HEK293 (cell line): ENCODE data around the gene CCDC122.

Source experiments
- CTCF ChIA-PET: fragments of 350-600 bp; formaldehyde crosslinking; extraction: SDS; loops from one replicate; lab custom pipeline; 2021; ENCODE audit warnings: antibody characterized with exemption; lab: Yijun Ruan, JAX
- POLR2A ChIA-PET: fragments of 300-600 bp; formaldehyde crosslinking; extraction: SDS; loops from one replicate; lab custom pipeline; 2020; ENCODE audit warnings: antibody characterized with exemption, inconsistent platforms; lab: Yijun Ruan, JAX
- H3K27ac ChIP-seq: fragments of 200-500 bp; sonication (Bioruptor generic); 2 replicates; pipeline ENCODE4 v1.5.1; 2014; ENCODE audit warnings: low read depth, low read length, control low read depth, inconsistent platforms; ENCODE audit errors: extremely low read depth
- H3K36me3 ChIP-seq, 2 experiments: fragments of 200-500 bp in 1 of 2; sonication (Bioruptor generic) in 1 of 2; 1 replicate in 1 of 2; 2 replicates in 1 of 2; pipeline ENCODE4 v1.5.1; 2014 to 2017; ENCODE audit warnings: inconsistent platforms in 2 of 2, low read length in 2 of 2; ENCODE audit not compliant: control insufficient read depth in 2 of 2, insufficient read depth in 1 of 2
- H3K4me1 ChIP-seq: fragments of 200-500 bp; sonication (Bioruptor generic); 2 replicates; pipeline ENCODE4 v1.5.1; 2014; ENCODE audit warnings: mild to moderate bottlenecking, low read length, inconsistent platforms; ENCODE audit not compliant: control insufficient read depth, insufficient read depth
- H3K4me3 ChIP-seq: 2 replicates; pipeline ENCODE4 v1.5.1; 2011; ENCODE audit warnings: low read depth, mild to moderate bottlenecking, control low read depth, low read length, moderate library complexity
- H3K9me3 ChIP-seq: fragments of 200-500 bp; sonication (Bioruptor generic); 2 replicates; pipeline ENCODE4 v1.5.1; 2014; ENCODE audit warnings: low read depth, low read length, inconsistent platforms; ENCODE audit not compliant: control insufficient read depth, insufficient read depth
- BCL11B ChIP-seq: fragments of 450-650 bp; formaldehyde crosslinking; IDR thresholded peaks from 2 replicates; pipeline ENCODE4 v1.5.1; 2016; ENCODE audit warnings: low read depth, missing biosample characterization, missing genetic modification characterization
- GFI1B ChIP-seq: fragments of 450-650 bp; formaldehyde crosslinking; IDR thresholded peaks from 2 replicates; pipeline ENCODE4 v1.5.1; 2016; ENCODE audit warnings: missing biosample characterization, missing genetic modification characterization
- GLI2 ChIP-seq: fragments of 450-650 bp; formaldehyde crosslinking; IDR thresholded peaks from 2 replicates; pipeline ENCODE4; 2017; ENCODE audit warnings: missing biosample characterization, missing genetic modification characterization, low read depth, borderline replicate concordance
- GLIS1 ChIP-seq: fragments of 450-650 bp; formaldehyde crosslinking; IDR thresholded peaks from 2 replicates; pipeline ENCODE4 v1.5.1; 2016; ENCODE audit warnings: missing biosample characterization, missing genetic modification characterization
- PRDM1 ChIP-seq: fragments of 450-650 bp; formaldehyde crosslinking; IDR thresholded peaks from 2 replicates; pipeline ENCODE4; 2016; ENCODE audit warnings: missing biosample characterization, missing genetic modification characterization
- RBAK ChIP-seq: fragments of 450-650 bp; formaldehyde crosslinking; IDR thresholded peaks from 2 replicates; pipeline ENCODE4 v1.5.1; 2016; ENCODE audit warnings: missing biosample characterization, missing genetic modification characterization
- SCRT2 ChIP-seq: fragments of 450-650 bp; formaldehyde crosslinking; IDR thresholded peaks from 2 replicates; pipeline ENCODE4 v1.5.1; 2016; ENCODE audit warnings: missing biosample characterization, missing genetic modification characterization
- SP2 ChIP-seq: fragments of 450-650 bp; formaldehyde crosslinking; IDR thresholded peaks from 2 replicates; pipeline ENCODE4 v1.5.1; 2016; ENCODE audit warnings: missing biosample characterization, missing genetic modification characterization
- SP7 ChIP-seq: fragments of 450-650 bp; formaldehyde crosslinking; IDR thresholded peaks from 2 replicates; pipeline ENCODE4 v1.5.1; 2016; ENCODE audit warnings: missing biosample characterization, missing genetic modification characterization
- WT1 ChIP-seq: fragments of 450-650 bp; formaldehyde crosslinking; IDR thresholded peaks from 2 replicates; pipeline ENCODE4 v1.5.1; 2016; ENCODE audit warnings: missing biosample characterization, missing genetic modification characterization
- ZEB2 ChIP-seq: fragments of 450-650 bp; formaldehyde crosslinking; IDR thresholded peaks from 2 replicates; pipeline ENCODE4 v1.5.1; 2016; ENCODE audit warnings: missing biosample characterization, missing genetic modification characterization
- ZIC2 ChIP-seq: fragments of 450-650 bp; formaldehyde crosslinking; IDR thresholded peaks from 2 replicates; pipeline ENCODE4 v1.5.1; 2016; ENCODE audit warnings: missing biosample characterization, missing genetic modification characterization
- ZNF16 ChIP-seq: fragments of 450-650 bp; formaldehyde crosslinking; IDR thresholded peaks from 2 replicates; pipeline ENCODE4 v1.5.1; 2016; ENCODE audit warnings: low read depth, missing biosample characterization, missing genetic modification characterization
- ZNF335 ChIP-seq: fragments of 450-650 bp; formaldehyde crosslinking; conservative IDR thresholded peaks from 2 replicates; pipeline ENCODE4 v1.5.1; 2016; ENCODE audit warnings: missing biosample characterization, missing genetic modification characterization
- ZNF473 ChIP-seq: fragments of 450-650 bp; formaldehyde crosslinking; IDR thresholded peaks from 2 replicates; pipeline ENCODE4 v1.5.1; 2017; ENCODE audit warnings: missing biosample characterization, missing genetic modification characterization
- ZNF48 ChIP-seq: fragments of 450-650 bp; formaldehyde crosslinking; IDR thresholded peaks from 2 replicates; pipeline ENCODE4 v1.5.1; 2016; ENCODE audit warnings: missing biosample characterization, missing genetic modification characterization
- ZNF585B ChIP-seq: fragments of 450-650 bp; formaldehyde crosslinking; IDR thresholded peaks from 2 replicates; pipeline ENCODE4 v1.5.1; 2016; ENCODE audit warnings: missing biosample characterization, missing genetic modification characterization
- ZNF629 ChIP-seq: fragments of 450-650 bp; formaldehyde crosslinking; IDR thresholded peaks from 2 replicates; pipeline ENCODE4 v1.5.1; 2017; ENCODE audit warnings: missing biosample characterization, missing genetic modification characterization
- ZNF660 ChIP-seq: fragments of 450-650 bp; IDR thresholded peaks from 2 replicates; pipeline ENCODE4 v1.5.1; 2018; ENCODE audit warnings: missing biosample characterization, mild to moderate bottlenecking, missing genetic modification characterization
- ZNF707 ChIP-seq: fragments of 450-650 bp; formaldehyde crosslinking; IDR thresholded peaks from 2 replicates; pipeline ENCODE4 v1.5.1; 2016; ENCODE audit warnings: missing biosample characterization, missing genetic modification characterization
- ZNF843 ChIP-seq: fragments of 450-650 bp; formaldehyde crosslinking; IDR thresholded peaks from 2 replicates; pipeline ENCODE4 v1.5.1; 2016; ENCODE audit warnings: missing biosample characterization, missing genetic modification characterization
- ZSCAN30 ChIP-seq: fragments of 450-650 bp; IDR thresholded peaks from 2 replicates; pipeline ENCODE4 v1.5.1; 2018; ENCODE audit warnings: missing biosample characterization, mild to moderate bottlenecking, missing genetic modification characterization, moderate library complexity
- ZXDB ChIP-seq: fragments of 450-650 bp; formaldehyde crosslinking; IDR thresholded peaks from 2 replicates; pipeline ENCODE4 v1.5.1; 2016; ENCODE audit warnings: missing biosample characterization, missing genetic modification characterization
- TF ChIP-seq, protein P1 (sequence below): fragments of 450-650 bp; formaldehyde crosslinking; IDR thresholded peaks from 2 replicates; pipeline ENCODE4 v1.5.1; 2016; ENCODE audit warnings: missing biosample characterization, missing genetic modification characterization
- TF ChIP-seq, protein P2 (sequence below): fragments of 450-650 bp; formaldehyde crosslinking; IDR thresholded peaks from 2 replicates; pipeline ENCODE4 v1.5.1; 2017; ENCODE audit warnings: missing biosample characterization, missing genetic modification characterization
- TF ChIP-seq, protein P3 (sequence below): fragments of 450-650 bp; formaldehyde crosslinking; IDR thresholded peaks from 2 replicates; pipeline ENCODE4 v1.5.1; 2016; ENCODE audit warnings: missing biosample characterization, missing genetic modification characterization
- TF ChIP-seq, protein P4 (sequence below): fragments of 450-650 bp; formaldehyde crosslinking; IDR thresholded peaks from 2 replicates; pipeline ENCODE4 v1.5.1; 2016; ENCODE audit warnings: missing biosample characterization, missing genetic modification characterization
- TF ChIP-seq, protein P5 (sequence below): fragments of 450-650 bp; IDR thresholded peaks from 2 replicates; pipeline ENCODE4 v1.5.1; 2018; ENCODE audit warnings: missing biosample characterization, mild to moderate bottlenecking, missing genetic modification characterization

The CCDC122 gene

DNA sequence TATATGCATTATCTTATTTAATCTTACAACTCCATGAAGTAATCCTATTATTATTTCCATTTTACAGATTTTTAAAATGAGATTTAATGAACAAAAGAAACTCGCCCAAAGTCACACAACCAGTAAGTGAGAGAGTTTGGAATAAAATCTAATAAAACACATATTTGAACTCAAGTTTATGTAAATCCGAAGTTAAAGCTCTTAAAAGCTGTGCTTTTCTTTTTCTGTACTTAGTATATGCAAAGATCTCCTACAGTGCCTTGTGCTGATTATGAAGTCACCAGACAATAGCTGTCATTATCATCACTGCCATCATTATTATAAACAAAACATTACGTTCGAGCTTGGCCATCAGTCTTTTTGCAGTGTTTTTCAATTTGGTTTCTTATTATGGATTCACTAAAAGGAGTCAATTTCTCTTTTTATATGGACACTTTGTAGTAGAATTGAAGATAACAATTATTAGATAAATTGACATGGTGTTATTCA lies 63.1 kb downstream of the CCDC122 start:
- ChIA-PET CTCF (interaction anchor here (0.6 to 3.4 kb wide), 6 partner anchors 13 to 1197 kb away, joined by 3 to 13 read pairs (median 3); no protein-coding TSS in a partner anchor), POLR2A (interaction anchor here (2.2 kb wide), 1 partner anchor 63 kb away, joined by 9 read pairs; the partner anchor contains the start of genes CCDC122 and LACC1)
- TF ChIP-seq ZNF629 (peak; percentile 21; the same call in 1 of the 2 replicates), SCRT2 (no peak)
- H3K9me3 ChIP-seq = no peaks in the 10 kb centered on the region
- H3K4me1 ChIP-seq = no peaks in the 10 kb centered on the region
- no peaks in the 10 kb centered on the region for H3K36me3 ChIP-seq
- H3K27ac ChIP-seq = no peak overlapping the region
- H3K4me3 ChIP-seq = no peak overlapping the region

DNA sequence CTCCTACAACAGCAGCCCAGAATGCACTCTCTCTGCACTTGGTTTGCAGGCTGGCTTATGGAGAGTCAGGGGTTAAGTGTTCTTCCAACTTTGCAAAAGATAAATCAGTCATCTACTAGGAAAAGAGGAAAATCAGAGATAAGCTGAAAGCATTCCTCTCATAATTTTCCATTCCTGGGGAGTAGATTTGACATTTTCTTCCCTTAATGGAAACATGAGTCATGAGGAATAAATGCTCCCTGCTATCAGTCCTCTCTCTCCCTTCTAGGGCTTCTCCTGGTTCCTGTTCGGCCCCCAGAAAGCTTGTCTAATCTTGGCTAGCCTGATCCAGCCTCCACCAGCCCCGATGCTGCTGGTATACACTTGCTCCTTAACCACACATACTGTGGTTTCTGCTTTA lies 64.3 kb downstream of the CCDC122 start:
- Histone ChIP-seq H3K36me3 (no peaks in the 10 kb centered on the region), H3K4me3 (no peak overlapping the region), H3K4me1 (no peaks in the 10 kb centered on the region), H3K27ac (no peak overlapping the region), H3K9me3 (no peaks in the 10 kb centered on the region)
- ChIA-PET CTCF (interaction anchor here (0.5 to 3.4 kb wide), 4 partner anchors 11 to 512 kb away, joined by 3 to 13 read pairs (median 4); no protein-coding TSS in a partner anchor), POLR2A (interaction anchor here (2.2 kb wide), 1 partner anchor 64 kb away, joined by 9 read pairs; the partner anchor contains the start of genes CCDC122 and LACC1)
- TF ChIP-seq ZNF843 (tag by site-specific recombination) (peak; percentile 67), ZXDB (tag by site-specific recombination) (peak; percentile 76), ZNF473 (tag by site-specific recombination) (no peak), GLI2 (tag by site-specific recombination) (peak; percentile 34; the same call in 1 of the 2 replicates), ZNF16 (no peak), GFI1B (tag by site-specific recombination) (peak; percentile 73), BCL11B (tag by site-specific recombination) (0 out of 2 replicates have a peak, but pooled peaks have one; percentile 35), PRDM1 (peak; percentile 37; the same call in 1 of the 2 replicates), ZNF585B (no peak), WT1 (tag by site-specific recombination) (no peak), SP2 (tag by site-specific recombination) (no peak), ZIC2 (tag by site-specific recombination) (peak; percentile 33; the same call in 1 of the 2 replicates), ZNF660 (tag by site-specific recombination) (peak; percentile 48; the same call in 1 of the 2 replicates), SP7 (tag by site-specific recombination) (peak; percentile 65; the same call in 1 of the 2 replicates), ZEB2 (tag by site-specific recombination) (peak; percentile 91), ZNF629 (peak; percentile 73), ZNF707 (no peak), ZSCAN30 (peak; percentile 31; the same call in 1 of the 2 replicates), ZNF335 (tag by site-specific recombination) (0 out of 2 replicates have a peak, but pooled peaks have one; percentile 30), ZNF48 (tag by site-specific recombination) (no peak), RBAK (tag by site-specific recombination) (no peak), GLIS1 (tag by site-specific recombination) (peak; percentile 90)
- TF ChIP-seq, protein P1, sequence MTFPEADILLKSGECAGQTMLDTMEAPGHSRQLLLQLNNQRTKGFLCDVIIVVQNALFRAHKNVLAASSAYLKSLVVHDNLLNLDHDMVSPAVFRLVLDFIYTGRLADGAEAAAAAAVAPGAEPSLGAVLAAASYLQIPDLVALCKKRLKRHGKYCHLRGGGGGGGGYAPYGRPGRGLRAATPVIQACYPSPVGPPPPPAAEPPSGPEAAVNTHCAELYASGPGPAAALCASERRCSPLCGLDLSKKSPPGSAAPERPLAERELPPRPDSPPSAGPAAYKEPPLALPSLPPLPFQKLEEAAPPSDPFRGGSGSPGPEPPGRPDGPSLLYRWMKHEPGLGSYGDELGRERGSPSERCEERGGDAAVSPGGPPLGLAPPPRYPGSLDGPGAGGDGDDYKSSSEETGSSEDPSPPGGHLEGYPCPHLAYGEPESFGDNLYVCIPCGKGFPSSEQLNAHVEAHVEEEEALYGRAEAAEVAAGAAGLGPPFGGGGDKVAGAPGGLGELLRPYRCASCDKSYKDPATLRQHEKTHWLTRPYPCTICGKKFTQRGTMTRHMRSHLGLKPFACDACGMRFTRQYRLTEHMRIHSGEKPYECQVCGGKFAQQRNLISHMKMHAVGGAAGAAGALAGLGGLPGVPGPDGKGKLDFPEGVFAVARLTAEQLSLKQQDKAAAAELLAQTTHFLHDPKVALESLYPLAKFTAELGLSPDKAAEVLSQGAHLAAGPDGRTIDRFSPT (tag by site-specific recombination) = peak; percentile 73
- TF ChIP-seq, protein P2, sequence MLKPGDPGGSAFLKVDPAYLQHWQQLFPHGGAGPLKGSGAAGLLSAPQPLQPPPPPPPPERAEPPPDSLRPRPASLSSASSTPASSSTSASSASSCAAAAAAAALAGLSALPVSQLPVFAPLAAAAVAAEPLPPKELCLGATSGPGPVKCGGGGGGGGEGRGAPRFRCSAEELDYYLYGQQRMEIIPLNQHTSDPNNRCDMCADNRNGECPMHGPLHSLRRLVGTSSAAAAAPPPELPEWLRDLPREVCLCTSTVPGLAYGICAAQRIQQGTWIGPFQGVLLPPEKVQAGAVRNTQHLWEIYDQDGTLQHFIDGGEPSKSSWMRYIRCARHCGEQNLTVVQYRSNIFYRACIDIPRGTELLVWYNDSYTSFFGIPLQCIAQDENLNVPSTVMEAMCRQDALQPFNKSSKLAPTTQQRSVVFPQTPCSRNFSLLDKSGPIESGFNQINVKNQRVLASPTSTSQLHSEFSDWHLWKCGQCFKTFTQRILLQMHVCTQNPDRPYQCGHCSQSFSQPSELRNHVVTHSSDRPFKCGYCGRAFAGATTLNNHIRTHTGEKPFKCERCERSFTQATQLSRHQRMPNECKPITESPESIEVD (tag by site-specific recombination) = peak; percentile 95
- TF ChIP-seq, protein P3, sequence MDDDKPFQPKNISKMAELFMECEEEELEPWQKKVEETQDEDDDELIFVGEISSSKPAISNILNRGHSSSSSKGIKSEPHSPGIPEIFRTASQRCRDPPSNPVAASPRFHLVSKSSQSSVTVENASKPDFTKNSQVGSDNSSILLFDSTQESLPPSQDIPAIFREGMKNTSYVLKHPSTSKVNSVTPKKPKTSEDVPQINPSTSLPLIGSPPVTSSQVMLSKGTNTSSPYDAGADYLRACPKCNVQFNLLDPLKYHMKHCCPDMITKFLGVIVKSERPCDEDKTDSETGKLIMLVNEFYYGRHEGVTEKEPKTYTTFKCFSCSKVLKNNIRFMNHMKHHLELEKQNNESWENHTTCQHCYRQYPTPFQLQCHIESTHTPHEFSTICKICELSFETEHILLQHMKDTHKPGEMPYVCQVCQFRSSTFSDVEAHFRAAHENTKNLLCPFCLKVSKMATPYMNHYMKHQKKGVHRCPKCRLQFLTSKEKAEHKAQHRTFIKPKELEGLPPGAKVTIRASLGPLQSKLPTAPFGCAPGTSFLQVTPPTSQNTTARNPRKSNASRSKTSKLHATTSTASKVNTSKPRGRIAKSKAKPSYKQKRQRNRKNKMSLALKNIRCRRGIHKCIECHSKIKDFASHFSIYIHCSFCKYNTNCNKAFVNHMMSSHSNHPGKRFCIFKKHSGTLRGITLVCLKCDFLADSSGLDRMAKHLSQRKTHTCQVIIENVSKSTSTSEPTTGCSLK (tag by site-specific recombination) = no peak
- TF ChIP-seq, protein P4, sequence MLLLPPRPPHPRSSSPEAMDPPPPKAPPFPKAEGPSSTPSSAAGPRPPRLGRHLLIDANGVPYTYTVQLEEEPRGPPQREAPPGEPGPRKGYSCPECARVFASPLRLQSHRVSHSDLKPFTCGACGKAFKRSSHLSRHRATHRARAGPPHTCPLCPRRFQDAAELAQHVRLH = no peak
- TF ChIP-seq, protein P5, sequence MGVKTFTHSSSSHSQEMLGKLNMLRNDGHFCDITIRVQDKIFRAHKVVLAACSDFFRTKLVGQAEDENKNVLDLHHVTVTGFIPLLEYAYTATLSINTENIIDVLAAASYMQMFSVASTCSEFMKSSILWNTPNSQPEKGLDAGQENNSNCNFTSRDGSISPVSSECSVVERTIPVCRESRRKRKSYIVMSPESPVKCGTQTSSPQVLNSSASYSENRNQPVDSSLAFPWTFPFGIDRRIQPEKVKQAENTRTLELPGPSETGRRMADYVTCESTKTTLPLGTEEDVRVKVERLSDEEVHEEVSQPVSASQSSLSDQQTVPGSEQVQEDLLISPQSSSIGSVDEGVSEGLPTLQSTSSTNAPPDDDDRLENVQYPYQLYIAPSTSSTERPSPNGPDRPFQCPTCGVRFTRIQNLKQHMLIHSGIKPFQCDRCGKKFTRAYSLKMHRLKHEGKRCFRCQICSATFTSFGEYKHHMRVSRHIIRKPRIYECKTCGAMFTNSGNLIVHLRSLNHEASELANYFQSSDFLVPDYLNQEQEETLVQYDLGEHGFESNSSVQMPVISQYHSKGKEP (tag by site-specific recombination) = no peak
